HEK293 (cell line): ENCODE data around the gene SPATA24.

Experiments
- CTCF ChIA-PET: fragments of 350-600 bp; formaldehyde crosslinking; extraction: SDS; loops from one replicate; lab custom pipeline; 2021; ENCODE audit warnings: antibody characterized with exemption; lab: Yijun Ruan, JAX
- POLR2A ChIA-PET: fragments of 300-600 bp; formaldehyde crosslinking; extraction: SDS; loops from one replicate; lab custom pipeline; 2020; ENCODE audit warnings: antibody characterized with exemption, inconsistent platforms; lab: Yijun Ruan, JAX
- H3K27ac ChIP-seq: fragments of 200-500 bp; sonication (Bioruptor generic); 2 replicates; pipeline ENCODE4 v1.5.1; 2014; ENCODE audit warnings: low read depth, low read length, control low read depth, inconsistent platforms; ENCODE audit errors: extremely low read depth
- H3K36me3 ChIP-seq, 2 experiments: fragments of 200-500 bp in 1 of 2; sonication (Bioruptor generic) in 1 of 2; 1 replicate in 1 of 2; 2 replicates in 1 of 2; pipeline ENCODE4 v1.5.1; 2014 to 2017; ENCODE audit warnings: inconsistent platforms in 2 of 2, low read length in 2 of 2; ENCODE audit not compliant: control insufficient read depth in 2 of 2, insufficient read depth in 1 of 2
- H3K4me1 ChIP-seq: fragments of 200-500 bp; sonication (Bioruptor generic); 2 replicates; pipeline ENCODE4 v1.5.1; 2014; ENCODE audit warnings: mild to moderate bottlenecking, low read length, inconsistent platforms; ENCODE audit not compliant: control insufficient read depth, insufficient read depth
- H3K4me3 ChIP-seq: 2 replicates; pipeline ENCODE4 v1.5.1; 2011; ENCODE audit warnings: low read depth, mild to moderate bottlenecking, control low read depth, low read length, moderate library complexity
- H3K9me3 ChIP-seq: fragments of 200-500 bp; sonication (Bioruptor generic); 2 replicates; pipeline ENCODE4 v1.5.1; 2014; ENCODE audit warnings: low read depth, low read length, inconsistent platforms; ENCODE audit not compliant: control insufficient read depth, insufficient read depth
- BCL11A ChIP-seq: fragments of 450-650 bp; formaldehyde crosslinking; IDR thresholded peaks from 2 replicates; pipeline ENCODE4 v1.5.1; 2016; ENCODE audit warnings: low read depth, missing biosample characterization, missing genetic modification characterization
- SP3 ChIP-seq: fragments of 450-650 bp; formaldehyde crosslinking; IDR thresholded peaks from 2 replicates; pipeline ENCODE4 v1.5.1; 2016; ENCODE audit warnings: missing biosample characterization, missing genetic modification characterization
- ZBTB1 ChIP-seq: fragments of 450-650 bp; formaldehyde crosslinking; IDR thresholded peaks from 2 replicates; pipeline ENCODE4 v1.5.1; 2016; ENCODE audit warnings: missing biosample characterization, missing genetic modification characterization
- ZBTB20 ChIP-seq: fragments of 450-650 bp; formaldehyde crosslinking; IDR thresholded peaks from 2 replicates; pipeline ENCODE4 v1.5.1; 2016; ENCODE audit warnings: missing biosample characterization, missing genetic modification characterization
- ZNF24 ChIP-seq: fragments of 450-650 bp; formaldehyde crosslinking; IDR thresholded peaks from 2 replicates; pipeline ENCODE4 v1.5.1; 2016; ENCODE audit warnings: missing biosample characterization, missing genetic modification characterization
- ZNF266 ChIP-seq: fragments of 450-650 bp; formaldehyde crosslinking; IDR thresholded peaks from 2 replicates; pipeline ENCODE4 v1.5.1; 2016; ENCODE audit warnings: missing biosample characterization, missing genetic modification characterization, low read depth
- ZNF354C ChIP-seq: fragments of 450-650 bp; formaldehyde crosslinking; IDR thresholded peaks from 2 replicates; pipeline ENCODE4 v1.5.1; 2016; ENCODE audit warnings: missing biosample characterization, missing genetic modification characterization, low read depth, borderline replicate concordance
- ZNF514 ChIP-seq: fragments of 450-650 bp; formaldehyde crosslinking; IDR thresholded peaks from 2 replicates; pipeline ENCODE4 v1.5.1; 2016; ENCODE audit warnings: missing biosample characterization, missing genetic modification characterization
- ZNF623 ChIP-seq: fragments of 450-650 bp; formaldehyde crosslinking; IDR thresholded peaks from 2 replicates; pipeline ENCODE4 v1.5.1; 2016; ENCODE audit warnings: missing biosample characterization, missing genetic modification characterization
- ZNF677 ChIP-seq: fragments of 450-650 bp; IDR thresholded peaks from 2 replicates; pipeline ENCODE4 v1.5.0; 2018; ENCODE audit warnings: missing biosample characterization, mild to moderate bottlenecking, missing genetic modification characterization, moderate library complexity
- ZNF768 ChIP-seq: fragments of 450-650 bp; formaldehyde crosslinking; IDR thresholded peaks from 2 replicates; pipeline ENCODE4 v1.5.1; 2018; ENCODE audit warnings: missing biosample characterization, mild to moderate bottlenecking, missing genetic modification characterization
- TF ChIP-seq, protein P1 (sequence below): fragments of 450-650 bp; formaldehyde crosslinking; IDR thresholded peaks from 2 replicates; pipeline ENCODE4 v1.5.1; 2016; ENCODE audit warnings: missing biosample characterization, missing genetic modification characterization
- TF ChIP-seq, protein P2 (sequence below): fragments of 450-650 bp; formaldehyde crosslinking; IDR thresholded peaks from 2 replicates; pipeline ENCODE4 v1.5.1; 2016; ENCODE audit warnings: missing biosample characterization, missing genetic modification characterization
- TF ChIP-seq, protein P3 (sequence below): fragments of 450-650 bp; formaldehyde crosslinking; IDR thresholded peaks from 2 replicates; pipeline ENCODE4 v1.5.1; 2016; ENCODE audit warnings: missing biosample characterization, missing genetic modification characterization
- TF ChIP-seq, protein P4 (sequence below): sonication (generic); formaldehyde crosslinking; IDR thresholded peaks from 2 replicates; pipeline ENCODE4 v1.8.1; 2022; ENCODE audit warnings: mild to moderate bottlenecking, moderate library complexity, missing genetic modification reagents
- TF ChIP-seq, protein P5 (sequence below): fragments of 450-650 bp; formaldehyde crosslinking; IDR thresholded peaks from 2 replicates; pipeline ENCODE4 v1.5.1; 2016; ENCODE audit warnings: missing biosample characterization, missing genetic modification characterization
- TF ChIP-seq, protein P6 (sequence below): fragments of 450-650 bp; formaldehyde crosslinking; IDR thresholded peaks from 2 replicates; pipeline ENCODE4 v1.5.1; 2016; ENCODE audit warnings: missing biosample characterization, missing genetic modification characterization

The SPATA24 gene

DNA sequence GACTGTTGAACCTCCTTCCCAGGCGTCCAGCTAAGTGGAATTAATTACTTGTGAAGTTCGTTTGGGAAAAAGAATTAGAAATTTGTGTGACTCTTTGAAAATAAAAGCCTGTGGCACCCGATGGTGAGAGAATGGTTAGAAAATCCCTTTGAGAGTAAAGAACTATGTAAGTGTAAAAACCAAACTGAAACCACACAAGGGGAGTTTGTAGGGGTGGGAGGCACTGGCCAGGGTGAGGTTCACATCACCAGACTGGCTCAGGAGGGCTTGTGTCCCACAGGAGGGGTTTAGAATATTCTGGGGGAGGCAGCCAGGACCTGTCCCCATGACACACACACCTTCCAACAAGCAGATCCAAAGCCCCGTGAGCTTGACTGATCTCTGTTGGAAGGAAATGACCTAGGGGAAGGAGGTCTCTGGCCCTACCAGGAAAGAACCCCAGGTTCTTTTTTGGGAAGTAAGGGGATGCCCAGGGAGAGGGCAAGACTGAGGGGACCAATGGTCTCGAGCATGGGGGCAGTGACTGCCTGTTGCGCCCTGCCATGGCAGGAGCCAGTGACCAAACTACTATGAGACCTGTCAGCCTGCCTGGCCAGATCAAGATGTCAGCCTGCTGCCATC, 4.3 kb downstream of the SPATA24 start (continued):
- TF ChIP-seq, protein P1, sequence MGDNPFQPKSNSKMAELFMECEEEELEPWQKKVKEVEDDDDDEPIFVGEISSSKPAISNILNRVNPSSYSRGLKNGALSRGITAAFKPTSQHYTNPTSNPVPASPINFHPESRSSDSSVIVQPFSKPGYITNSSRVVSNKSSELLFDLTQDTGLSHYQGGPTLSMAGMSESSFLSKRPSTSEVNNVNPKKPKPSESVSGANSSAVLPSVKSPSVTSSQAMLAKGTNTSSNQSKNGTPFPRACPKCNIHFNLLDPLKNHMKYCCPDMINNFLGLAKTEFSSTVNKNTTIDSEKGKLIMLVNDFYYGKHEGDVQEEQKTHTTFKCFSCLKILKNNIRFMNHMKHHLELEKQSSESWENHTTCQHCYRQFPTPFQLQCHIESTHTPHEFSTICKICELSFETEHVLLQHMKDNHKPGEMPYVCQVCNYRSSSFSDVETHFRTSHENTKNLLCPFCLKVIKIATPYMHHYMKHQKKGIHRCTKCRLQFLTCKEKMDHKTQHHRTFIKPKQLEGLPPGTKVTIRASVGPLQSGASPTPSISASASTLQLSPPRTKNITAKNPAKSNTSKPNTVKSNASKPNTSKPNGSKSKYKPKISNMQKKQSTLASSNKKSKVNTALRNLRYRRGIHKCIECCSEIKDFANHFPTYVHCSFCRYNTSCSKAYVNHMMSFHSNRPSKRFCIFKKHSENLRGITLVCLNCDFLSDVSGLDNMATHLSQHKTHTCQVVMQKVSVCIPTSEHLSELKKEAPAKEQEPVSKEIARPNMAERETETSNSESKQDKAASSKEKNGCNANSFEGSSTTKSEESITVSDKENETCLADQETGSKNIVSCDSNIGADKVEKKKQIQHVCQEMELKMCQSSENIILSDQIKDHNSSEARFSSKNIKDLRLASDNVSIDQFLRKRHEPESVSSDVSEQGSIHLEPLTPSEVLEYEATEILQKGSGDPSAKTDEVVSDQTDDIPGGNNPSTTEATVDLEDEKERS: no peak
- TF ChIP-seq, protein P2, sequence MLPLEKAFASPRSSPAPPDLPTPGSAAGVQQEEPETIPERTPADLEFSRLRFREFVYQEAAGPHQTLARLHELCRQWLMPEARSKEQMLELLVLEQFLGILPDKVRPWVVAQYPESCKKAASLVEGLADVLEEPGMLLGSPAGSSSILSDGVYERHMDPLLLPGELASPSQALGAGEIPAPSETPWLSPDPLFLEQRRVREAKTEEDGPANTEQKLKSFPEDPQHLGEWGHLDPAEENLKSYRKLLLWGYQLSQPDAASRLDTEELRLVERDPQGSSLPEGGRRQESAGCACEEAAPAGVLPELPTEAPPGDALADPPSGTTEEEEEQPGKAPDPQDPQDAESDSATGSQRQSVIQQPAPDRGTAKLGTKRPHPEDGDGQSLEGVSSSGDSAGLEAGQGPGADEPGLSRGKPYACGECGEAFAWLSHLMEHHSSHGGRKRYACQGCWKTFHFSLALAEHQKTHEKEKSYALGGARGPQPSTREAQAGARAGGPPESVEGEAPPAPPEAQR (tag by site-specific recombination): no peak
- TF ChIP-seq ZNF266 (tag by site-specific recombination) (no peak), ZBTB1 (tag by site-specific recombination) (no peak), ZNF623 (tag by site-specific recombination) (no peak), ZNF677 (no peak)
- TF ChIP-seq, protein P3, sequence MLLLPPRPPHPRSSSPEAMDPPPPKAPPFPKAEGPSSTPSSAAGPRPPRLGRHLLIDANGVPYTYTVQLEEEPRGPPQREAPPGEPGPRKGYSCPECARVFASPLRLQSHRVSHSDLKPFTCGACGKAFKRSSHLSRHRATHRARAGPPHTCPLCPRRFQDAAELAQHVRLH (tag by site-specific recombination): no peak
- TF ChIP-seq, protein P4, sequence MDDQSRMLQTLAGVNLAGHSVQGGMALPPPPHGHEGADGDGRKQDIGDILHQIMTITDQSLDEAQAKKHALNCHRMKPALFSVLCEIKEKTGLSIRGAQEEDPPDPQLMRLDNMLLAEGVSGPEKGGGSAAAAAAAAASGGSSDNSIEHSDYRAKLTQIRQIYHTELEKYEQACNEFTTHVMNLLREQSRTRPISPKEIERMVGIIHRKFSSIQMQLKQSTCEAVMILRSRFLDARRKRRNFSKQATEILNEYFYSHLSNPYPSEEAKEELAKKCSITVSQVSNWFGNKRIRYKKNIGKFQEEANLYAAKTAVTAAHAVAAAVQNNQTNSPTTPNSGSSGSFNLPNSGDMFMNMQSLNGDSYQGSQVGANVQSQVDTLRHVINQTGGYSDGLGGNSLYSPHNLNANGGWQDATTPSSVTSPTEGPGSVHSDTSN (CRISPR knock-in tag): no peak
- TF ChIP-seq, protein P5, sequence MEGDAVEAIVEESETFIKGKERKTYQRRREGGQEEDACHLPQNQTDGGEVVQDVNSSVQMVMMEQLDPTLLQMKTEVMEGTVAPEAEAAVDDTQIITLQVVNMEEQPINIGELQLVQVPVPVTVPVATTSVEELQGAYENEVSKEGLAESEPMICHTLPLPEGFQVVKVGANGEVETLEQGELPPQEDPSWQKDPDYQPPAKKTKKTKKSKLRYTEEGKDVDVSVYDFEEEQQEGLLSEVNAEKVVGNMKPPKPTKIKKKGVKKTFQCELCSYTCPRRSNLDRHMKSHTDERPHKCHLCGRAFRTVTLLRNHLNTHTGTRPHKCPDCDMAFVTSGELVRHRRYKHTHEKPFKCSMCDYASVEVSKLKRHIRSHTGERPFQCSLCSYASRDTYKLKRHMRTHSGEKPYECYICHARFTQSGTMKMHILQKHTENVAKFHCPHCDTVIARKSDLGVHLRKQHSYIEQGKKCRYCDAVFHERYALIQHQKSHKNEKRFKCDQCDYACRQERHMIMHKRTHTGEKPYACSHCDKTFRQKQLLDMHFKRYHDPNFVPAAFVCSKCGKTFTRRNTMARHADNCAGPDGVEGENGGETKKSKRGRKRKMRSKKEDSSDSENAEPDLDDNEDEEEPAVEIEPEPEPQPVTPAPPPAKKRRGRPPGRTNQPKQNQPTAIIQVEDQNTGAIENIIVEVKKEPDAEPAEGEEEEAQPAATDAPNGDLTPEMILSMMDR (tag by site-specific recombination): no peak
- TF ChIP-seq, protein P6, sequence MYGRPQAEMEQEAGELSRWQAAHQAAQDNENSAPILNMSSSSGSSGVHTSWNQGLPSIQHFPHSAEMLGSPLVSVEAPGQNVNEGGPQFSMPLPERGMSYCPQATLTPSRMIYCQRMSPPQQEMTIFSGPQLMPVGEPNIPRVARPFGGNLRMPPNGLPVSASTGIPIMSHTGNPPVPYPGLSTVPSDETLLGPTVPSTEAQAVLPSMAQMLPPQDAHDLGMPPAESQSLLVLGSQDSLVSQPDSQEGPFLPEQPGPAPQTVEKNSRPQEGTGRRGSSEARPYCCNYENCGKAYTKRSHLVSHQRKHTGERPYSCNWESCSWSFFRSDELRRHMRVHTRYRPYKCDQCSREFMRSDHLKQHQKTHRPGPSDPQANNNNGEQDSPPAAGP (tag by site-specific recombination): no peak

DNA sequence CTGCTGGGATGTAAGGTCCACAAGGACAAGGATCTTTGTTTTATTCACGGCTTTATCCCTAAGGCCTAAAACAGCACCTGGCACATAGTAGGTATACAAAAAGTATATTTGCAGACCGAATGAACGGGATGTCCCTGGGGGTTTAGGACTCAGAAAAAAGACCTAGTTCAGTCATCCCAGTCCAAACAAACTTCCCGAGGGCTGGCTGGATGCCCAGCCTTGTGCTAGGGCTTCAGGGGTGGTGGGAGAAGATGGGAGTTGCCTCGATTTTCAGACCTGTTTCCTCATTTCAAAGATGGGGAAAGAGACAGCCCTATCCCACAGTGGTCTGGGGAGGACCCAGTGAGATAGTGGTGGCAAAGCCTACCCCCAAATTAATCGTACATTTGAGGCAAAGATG, 6.0 kb downstream of the SPATA24 start:
- ChIA-PET POLR2A (no interaction called here), CTCF (interaction anchor here (0.7 kb wide), 1 partner anchor 1180 kb away, joined by 3 read pairs; no protein-coding TSS in a partner anchor)
- Histone ChIP-seq H3K36me3 (peaks cover 0 to 12% of the 10 kb centered on the region in 2 experiments; a peak in 2 of 3 replicates), H3K27ac (no peak overlapping the region), H3K4me3 (no peak overlapping the region), H3K9me3 (no peaks in the 10 kb centered on the region), H3K4me1 (no peaks in the 10 kb centered on the region; the same call in 1 of the 2 replicates)
- no peak for TF ChIP-seq ZNF354C

DNA sequence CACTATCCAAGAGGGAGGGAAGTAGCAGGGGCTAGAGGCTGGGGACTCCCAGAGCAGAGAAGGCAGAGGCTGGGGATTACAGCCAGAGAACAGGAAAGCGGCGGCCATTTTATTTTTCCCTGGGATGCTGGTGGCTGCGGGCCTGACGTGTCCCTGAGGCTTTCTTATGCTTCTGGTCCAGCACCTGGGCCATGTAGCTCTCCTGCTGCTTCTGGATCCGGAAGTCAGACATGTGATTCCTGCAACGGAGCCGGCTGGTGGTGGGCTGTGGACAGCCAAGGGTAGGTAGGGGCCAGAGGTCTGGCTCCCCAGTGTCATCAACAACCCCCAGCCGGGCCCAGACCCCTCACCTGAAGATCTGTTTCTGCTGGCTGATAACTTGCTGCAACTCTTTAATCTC, 7.2 kb downstream of the SPATA24 start:
- no peak overlapping the region for H3K27ac ChIP-seq
- peaks cover 0 to 12% of the 10 kb centered on the region in 2 experiments; a peak in 2 of 3 replicates for H3K36me3 ChIP-seq
- CTCF ChIA-PET: interaction anchor here (0.7 kb wide), 1 partner anchor 120 kb away, joined by 3 read pairs; no protein-coding TSS in a partner anchor
- POLR2A ChIA-PET: no interaction called here
- no peaks in the 10 kb centered on the region for H3K9me3 ChIP-seq
- TF ChIP-seq SP3 (no peak), ZNF768 (tag by site-specific recombination) (no peak), ZNF514 (no peak), BCL11A (no peak), ZNF24 (no peak), ZBTB20 (tag by site-specific recombination) (no peak)
- no peaks in the 10 kb centered on the region; the same call in 1 of the 2 replicates for H3K4me1 ChIP-seq
- H3K4me3 ChIP-seq: no peak overlapping the region
